Keratinocyte (primary cell): Measurements from ENCODE around the gene ITPR1.

Source experiments
- CTCF ChIP-seq, 3 experiments: IDR thresholded peaks in 1 of 3; conservative IDR thresholded peaks in 1 of 3; optimal IDR thresholded peaks in 1 of 3; 2 replicates in 2 of 3; 3 replicates in 1 of 3; pipeline versions ENCODE3 to v1.5.1; 2011; ENCODE audit warnings: low read length in 3 of 3, mild to moderate bottlenecking in 3 of 3, moderate library complexity in 2 of 3, control low read depth in 1 of 3, inconsistent platforms in 1 of 3; ENCODE audit not compliant: insufficient read depth in 2 of 3; ENCODE audit errors: extremely low read depth in 1 of 3
- EZH2 ChIP-seq: IDR thresholded peaks from one replicate; pipeline ENCODE4 v1.6.1; 2012; ENCODE audit warnings: inconsistent platforms, mild to moderate bottlenecking, low read length, moderate library complexity

DNA sequence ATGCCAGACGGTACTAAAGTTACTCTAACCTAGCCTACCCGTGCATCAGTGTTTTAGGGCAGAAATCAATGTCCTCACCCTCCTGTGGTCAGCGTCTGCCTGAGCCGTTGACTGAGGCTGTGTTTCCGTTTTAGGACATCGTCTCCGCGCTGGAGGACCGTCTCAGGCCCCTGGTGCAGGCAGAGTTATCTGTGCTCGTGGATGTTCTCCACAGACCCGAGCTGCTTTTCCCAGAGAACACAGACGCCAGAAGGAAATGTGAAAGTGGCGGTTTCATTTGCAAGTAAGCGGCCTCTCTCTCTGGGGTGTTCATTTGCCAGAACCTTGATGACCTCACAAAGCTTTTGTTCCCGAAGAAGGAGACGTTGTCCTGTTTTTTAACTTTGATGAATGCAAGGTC, 217.0 kb downstream of the ITPR1 start:
- no peak for TF ChIP-seq CTCF (optimal IDR thresholded peaks at IDR 0.05 in 1 of 3, IDR thresholded peaks at IDR 0.05 in 1 of 3, conservative IDR thresholded peaks at IDR 0.05 in 1 of 3; ENCODE audit: extremely low read depth in 1 of 3, insufficient read depth in 2 of 3, low read length in 3 of 3)
- no peak for TF ChIP-seq EZH2
